HG02759 (cell line): ENCODE data around the gene TRPC1.
"Not testable (repeated sequence)": the region's sequence is repeated elsewhere in the genome, so short reads cannot be mapped to it uniquely, and the experiment has no call there.

ENCODE experiments used
- ATAC-seq: cut with Tn5 transposase; IDR thresholded peaks from one replicate; pipeline ENCODE4 v1.9.1; 2021; ENCODE audit warnings: mild to moderate bottlenecking, moderate library complexity; ENCODE audit not compliant: unreplicated experiment

Gene TRPC1

DNA sequence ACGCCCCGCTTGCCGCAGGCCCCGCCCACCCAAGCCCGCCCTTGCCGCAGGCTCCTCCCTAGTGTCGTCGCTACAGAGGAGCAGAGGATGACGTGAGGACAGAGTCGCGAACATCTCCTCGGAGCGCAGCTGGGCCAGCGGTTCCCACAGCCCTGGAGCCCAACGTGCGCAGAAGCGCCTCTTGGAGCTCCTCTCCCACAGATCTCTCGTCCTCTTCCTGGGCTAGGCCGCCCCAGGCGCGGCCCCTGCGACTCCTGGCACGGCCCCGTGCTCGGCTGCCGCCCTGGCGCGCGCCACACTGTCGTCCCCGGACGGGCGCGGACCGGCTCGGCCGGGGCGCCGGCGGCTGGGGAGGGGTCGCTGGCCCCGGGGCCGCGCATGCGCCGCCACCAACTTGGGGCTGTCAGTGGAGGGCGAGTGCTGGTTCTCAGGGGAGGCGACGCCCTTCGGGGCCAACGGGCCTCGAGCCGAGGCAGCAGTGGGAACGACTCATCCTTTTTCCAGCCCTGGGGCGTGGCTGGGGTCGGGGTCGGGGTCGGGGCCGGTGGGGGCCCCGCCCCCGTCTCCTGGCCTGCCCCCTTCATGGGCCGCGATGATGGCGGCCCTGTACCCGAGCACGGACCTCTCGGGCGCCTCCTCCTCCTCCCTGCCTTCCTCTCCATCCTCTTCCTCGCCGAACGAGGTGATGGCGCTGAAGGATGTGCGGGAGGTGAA is at the start of gene TRPC1:
Gene TRPC1 (plus strand): TSS at position 67 of the 714 bp plus-strand sequence. CDS start 526 bp downstream, at position 593.
- peak; percentile 91 for ATAC-seq

DNA sequence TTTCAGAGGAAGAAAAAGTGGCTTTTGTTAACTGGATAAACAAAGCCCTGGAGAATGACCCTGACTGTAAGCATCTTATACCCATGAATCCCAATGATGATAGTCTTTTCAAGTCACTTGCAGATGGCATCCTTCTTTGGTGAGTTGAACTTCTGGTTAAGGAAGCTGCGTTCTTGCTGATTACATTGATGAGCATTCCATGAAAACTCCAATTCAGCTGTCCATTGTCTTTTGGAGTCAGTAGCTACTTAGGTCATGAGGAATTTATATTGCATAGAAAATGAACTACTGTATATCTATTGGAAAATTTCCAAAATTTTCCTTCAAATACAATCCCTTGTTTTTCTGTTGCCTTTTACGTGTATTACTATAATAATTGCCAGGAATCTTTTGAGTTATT is 47.7 kb upstream of the TRPC1 start:
- ATAC-seq: no peak

DNA sequence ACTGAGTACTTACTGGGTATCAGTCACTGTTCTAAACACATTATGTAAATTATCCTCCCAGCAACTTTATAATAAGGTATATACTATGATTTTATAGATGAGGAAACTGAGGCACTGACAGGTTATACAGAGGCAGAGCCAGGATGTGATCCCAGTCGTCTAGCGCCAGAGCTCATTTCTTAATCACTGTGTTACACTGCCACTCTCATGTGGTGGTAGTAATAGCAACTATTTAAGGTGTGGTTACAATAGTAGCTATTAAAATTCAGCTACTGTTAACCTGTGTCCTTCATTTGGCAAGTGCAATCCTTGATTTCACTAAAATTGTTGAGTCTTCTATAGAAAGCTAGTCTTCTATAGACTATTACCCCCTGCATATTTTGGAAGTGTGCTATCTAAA is 43.1 kb upstream of the TRPC1 start:
- ATAC-seq: no peak

DNA sequence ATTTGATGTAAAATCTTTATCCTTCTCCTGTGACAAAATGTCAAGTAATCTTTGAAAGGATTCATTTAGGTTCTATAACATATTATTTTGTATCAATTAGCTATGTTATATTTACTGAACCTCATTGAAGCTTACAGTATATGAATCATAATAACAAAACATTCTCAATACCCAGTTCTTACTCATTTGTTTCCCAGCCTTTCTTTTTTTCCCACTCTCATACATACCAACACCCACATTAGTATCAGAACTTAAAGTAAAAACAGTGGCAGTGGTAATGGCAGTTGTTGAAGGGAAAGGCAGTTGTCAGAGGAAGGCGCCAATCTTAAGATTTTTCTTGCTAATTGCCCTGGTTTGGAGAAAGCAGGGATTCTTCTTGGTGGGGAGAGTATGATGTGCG is 33.2 kb upstream of the TRPC1 start:
- no peak for ATAC-seq

DNA sequence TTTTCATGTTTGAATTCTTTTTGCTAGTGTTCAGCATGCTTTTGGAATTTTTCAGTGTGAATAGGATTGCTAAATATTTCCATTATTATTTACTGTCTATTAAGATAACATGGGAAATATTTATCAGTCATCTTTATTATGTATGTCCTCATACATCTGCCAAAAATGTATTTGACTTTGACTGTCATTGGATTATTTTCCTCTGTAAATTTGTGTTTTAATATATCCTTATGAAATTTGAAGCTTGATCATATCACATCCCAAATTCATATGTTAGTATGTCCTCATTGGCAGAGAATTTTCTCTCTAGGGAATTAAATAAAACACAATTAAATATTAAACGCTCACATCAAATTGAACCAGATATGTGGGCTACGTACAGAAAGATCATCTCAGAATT is 32.3 kb upstream of the TRPC1 start:
- ATAC-seq: no peak

DNA sequence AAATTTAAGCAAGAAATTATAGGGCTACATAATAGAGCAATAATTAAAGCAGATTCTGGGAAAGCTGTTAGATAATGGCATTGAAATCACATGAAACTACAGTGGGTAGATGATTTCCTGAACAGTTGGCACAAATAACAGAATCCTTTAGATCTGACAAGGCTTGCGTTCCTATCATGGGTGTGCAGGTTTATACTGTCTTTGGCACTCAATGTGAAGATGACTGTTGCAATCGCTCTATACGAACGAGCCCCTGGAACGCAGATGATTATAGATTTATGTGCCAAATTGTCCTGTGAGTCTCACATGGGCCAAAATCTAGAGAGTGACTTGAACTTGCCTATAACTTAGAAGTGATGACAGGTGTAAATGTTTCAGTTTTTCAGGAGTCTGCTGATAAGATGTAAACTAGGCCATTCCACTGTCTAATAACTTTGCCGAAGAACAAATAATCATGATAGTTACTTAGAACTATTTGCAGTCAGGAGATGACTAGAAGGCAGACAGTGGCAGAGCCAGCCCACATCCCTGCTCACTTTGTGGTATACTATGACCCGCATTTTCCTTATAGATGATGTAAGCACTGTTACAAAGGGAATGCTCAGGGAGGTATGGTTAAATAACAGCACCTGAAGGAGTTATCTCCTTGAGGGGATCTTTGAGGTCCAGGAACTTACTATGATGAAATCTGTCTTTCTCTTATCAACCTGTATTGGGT is 30.5 kb upstream of the TRPC1 start:
- no peak for ATAC-seq

DNA sequence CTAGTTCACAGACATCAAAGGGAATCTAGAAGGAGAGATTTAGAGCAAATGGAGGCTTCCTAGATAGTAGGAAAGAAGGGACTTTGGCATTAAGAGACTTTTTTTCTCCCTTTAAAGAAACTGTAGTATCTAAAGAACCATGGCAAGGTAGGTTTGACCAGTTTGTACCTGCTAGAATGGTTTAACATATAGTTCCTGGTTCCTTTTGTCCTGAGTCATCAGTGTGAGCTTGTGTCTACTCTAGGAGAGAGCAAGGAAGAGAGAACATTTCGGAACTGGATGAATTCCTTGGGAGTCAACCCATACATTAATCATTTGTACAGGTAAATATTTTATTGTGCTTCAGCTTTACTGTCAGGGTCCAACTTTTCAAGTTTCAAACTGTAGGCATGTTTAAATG is 29.6 kb upstream of the TRPC1 start:
- ATAC-seq: no peak

DNA sequence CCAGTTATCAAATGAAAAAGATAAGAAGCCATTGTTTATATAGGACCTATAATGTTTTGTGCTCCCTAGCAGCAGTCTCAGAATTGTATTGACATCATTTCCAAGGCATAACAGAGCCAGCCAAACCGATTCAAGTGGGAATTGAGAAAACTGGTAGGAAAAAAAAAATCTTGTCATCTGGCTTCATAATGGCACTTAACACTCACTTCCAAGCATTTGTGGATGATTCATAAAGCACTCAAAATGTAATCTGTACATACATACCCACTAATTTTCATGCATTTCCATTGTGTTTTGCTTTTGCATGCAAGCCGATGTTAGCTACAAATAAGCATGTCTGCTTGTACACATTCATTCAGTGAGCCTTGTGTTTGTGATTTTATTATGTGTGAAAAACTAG is 18.6 kb upstream of the TRPC1 start:
- ATAC-seq: no peak

DNA sequence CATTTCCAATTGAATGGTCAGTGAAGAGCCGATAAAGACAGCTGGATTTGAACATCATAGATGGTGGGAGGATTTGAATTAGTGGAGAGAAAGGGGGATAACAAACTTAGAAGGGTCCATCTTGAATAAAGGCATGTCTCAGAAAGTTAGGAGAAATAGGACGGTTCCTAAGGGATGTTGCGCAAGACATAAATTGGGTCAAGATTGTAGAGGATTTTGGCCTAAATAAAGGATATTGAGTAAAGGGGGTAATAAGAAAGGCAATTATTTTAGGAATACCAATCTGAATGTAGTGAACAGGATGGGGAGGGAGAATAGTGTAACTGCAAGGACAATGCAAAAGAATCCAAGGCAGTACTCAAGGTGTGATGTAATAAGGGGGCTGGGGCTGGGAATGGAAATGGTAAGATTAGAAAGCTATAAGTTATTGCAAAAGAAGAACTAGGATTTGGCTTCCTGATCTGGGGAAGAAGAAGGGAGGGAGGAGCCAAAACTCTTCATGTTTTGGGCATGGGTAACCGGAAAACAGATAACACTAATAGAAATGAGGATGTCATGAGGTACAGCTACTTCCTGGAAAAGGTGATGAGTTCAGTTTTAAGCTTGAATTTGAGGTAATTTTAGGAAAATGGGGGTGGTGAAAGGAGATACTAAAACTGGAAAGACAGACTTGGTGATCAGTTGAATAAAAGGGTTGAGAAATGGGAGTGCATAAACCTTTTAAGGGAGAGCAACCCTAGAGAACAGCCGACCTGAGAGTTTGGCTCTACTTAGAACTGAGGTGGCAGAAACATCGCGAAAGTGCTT is 17.3 kb upstream of the TRPC1 start:
- no peak for ATAC-seq

DNA sequence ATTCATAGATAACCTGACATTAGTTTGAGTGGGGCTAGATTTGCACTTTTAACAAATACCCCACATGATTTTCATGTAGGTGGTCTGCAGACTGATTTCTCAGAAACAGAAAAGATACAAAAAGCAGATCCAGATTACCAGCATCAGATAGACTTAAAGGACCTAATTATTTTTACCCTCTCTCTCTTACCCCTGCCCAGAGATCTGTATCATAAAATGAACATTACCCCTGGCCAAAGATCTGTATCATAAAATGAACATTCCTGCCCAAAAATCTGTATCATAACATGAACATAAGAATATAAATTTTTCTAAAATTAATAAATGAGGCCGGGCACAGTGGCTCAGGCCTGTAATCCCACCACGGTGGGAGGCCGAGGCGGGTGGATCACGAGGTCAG is 14.6 kb upstream of the TRPC1 start:
- ATAC-seq: no peak

DNA sequence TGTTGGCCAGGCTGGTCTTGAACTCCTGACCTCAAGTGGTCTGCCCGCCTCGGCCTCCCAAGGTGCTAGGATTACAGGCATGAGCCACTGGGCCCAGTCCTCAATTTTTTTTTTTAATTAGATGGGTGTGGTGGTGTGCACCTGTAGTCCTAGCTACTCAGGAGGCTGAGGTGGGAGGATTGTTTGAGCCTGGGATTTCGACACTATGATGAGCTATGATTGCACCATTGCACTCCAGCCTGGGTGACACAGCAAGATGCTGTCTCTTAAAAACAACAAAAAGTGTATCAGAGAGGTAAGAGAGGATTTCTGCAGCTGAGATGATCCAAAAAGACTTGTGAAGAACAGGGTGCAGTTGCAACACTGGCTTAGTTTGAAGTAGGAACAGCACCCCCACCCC is 9.0 kb upstream of the TRPC1 start:
- not testable (repeated sequence) for ATAC-seq

DNA sequence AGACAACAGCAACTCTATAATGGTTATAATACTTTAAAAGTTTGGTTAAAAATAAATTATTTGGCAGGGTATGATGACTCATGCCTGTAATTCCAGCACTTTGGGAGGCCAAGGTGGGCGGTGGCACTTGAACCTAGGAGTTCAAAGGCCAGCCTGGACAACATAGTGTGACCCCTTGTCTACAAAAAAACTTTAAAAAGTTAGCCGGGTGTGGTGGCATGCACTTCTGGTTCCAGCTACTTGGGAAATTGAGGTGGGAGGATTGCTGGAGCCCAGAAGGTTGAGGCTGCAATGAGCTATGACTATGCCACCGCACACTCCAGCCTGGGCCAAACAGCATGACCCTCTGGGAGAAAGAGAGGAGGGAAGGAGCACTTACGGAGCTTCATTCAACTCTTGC is 7.7 kb upstream of the TRPC1 start:
- no peak for ATAC-seq

DNA sequence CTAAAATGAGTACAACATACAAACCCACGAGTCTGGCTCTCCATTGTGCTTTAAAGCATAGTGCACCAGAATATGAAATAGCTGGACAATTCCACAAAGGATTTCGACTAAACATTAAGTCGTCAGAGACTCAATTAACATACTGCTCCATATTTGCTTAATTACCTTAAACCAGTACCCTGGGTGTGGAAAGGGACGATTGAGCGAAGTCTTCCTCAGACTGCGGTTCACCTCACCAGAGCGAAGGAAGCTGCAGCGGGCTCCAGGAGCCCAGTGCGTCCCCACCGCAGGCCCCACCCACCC is 218 bp upstream of the TRPC1 start:
- peak; percentile 23 for ATAC-seq

DNA sequence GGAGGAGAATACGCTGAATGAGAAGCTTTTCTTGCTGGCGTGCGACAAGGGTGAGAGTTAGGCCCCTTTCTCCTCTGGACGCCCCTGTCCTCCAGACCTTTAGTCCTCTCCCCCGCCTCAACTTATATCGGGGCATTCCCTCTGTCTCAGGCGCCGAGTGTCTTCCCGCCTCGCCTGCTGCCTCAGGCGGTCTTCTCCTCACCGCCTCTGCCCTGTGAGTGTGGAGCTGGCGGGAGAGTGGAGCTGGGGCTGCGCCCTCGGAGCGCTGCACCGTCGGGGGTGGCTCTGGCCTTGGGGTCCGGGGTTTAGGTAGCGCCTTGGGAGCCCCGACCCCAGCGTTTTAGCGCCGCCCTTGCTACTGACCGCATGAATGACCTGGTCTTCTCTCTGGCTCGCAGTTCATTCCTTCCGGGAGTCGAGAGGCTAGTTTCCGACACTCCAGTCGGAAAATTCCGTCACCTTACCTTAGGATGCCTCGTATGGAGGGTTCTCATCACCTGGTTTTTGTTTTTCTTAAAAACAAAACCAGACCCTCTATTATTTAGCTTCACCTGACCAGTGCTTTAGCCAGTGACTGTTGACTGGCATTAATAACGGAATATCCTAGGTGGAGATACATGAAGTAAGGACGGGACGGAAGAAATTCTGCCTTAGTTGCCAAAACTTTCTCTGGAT is 985 bp downstream of the TRPC1 start:
- peak; percentile 28 for ATAC-seq

DNA sequence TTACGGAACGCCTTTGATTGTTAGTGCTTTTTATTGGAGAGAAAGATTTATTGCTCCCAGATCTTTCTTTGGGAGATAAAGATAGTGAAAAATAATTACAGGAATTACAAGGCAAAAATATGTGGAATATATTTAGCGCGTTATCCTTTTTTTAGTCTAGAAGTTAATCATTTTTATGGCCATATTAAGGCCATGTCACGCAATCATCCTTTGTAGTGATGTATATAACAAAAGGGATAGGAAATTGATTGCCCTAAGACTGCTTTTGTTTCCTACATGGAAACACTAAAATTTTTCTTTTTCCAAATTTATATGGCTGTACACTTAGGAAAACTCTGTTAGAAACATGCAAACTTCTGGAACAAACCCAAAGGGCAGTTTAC is 1.5 kb downstream of the TRPC1 start:
- ATAC-seq: no peak

DNA sequence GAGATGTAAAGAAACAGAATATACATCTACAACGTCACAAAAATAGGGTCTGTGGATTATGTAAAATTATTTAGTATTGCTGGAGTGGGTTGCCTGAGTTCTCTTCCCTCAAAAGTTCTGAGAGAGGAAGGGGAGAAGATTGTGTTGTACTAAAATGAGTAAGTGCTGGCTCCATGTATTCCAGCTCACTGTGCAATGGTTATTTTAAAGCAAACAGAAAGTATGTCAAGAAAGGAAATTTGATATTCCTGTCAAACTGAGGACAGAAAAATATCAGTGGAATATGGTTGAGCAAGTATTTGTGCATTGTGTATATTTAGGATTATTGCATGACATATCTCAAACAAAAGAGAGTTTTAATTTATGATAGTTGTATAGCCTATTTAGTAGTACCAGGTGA is 2.2 kb downstream of the TRPC1 start:
- ATAC-seq: no peak

DNA sequence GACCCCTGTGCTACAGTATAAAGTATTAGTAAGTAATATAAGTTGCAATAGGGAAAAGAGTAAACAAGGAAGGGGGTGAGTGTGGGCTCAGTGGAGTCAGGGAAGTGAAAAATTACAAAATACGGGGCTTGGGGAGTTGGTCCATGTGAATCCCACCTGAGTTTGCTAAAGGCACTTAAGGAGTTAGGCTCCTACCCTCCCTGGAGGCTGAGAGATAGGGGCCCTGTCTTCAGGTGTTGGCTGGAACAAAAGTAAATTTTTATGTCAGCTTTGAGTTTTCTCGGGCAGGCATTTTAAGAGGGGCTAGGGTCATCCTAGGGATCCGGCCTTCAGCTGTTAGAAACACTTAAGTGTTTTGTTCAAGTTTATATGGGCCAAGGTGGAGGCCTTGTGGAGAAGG is 8.2 kb downstream of the TRPC1 start:
- ATAC-seq: no peak

DNA sequence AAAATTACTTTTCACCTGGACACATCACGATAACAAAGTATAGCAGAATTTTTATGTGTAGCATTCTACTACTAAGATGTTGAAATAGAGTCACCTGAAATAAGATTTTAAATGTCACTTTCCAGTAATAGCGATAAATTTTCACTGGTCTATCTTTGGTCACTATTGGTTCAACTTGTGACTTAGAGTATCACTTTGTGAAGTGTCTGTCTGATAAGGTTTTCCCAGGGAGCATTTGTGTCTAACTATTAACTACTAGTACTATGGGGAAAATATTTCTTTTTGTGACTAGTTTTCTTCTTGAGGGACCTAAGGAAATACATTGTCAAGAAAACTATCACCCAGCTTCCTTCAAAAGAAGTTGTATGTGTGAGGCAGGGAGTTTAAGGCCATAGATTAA is 11.0 kb downstream of the TRPC1 start:
- no peak for ATAC-seq

DNA sequence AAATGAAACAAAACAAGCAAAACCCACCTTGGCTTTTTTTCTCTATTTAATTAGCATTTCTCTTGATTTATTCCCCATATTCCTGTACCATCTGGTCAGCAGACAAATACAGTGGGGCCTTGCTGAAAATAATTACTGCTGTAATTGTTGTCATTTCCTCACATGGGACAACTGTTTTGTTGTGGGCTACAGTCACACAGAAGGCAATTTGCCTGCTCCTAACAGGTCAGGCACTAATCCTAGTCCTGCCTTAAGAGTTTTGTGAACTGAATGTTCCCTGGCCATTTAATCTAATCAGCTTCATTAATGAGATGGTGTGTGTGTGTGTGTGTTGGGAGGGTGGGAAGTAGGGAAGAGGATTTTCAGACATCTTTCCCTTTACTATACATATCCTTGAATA is 11.6 kb downstream of the TRPC1 start:
- no peak for ATAC-seq

DNA sequence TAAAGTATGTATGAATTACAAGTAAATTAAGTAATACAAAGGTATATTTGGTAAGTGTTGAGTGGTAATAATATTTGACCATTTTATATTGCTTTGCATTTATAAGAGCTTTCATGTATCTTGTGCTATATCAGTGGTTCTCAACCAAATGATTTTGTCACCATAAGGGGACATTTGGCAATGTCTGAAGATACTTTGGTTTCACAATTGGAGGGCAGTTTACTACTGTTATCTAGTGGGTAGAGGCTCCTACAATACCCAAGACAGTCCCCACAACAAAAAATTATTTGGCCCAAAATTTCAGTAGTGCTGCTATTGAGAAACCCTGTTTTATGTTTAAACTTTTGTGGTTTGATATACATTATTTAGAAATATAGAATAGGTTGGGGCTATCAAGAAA is 14.6 kb downstream of the TRPC1 start:
- ATAC-seq: no peak

DNA sequence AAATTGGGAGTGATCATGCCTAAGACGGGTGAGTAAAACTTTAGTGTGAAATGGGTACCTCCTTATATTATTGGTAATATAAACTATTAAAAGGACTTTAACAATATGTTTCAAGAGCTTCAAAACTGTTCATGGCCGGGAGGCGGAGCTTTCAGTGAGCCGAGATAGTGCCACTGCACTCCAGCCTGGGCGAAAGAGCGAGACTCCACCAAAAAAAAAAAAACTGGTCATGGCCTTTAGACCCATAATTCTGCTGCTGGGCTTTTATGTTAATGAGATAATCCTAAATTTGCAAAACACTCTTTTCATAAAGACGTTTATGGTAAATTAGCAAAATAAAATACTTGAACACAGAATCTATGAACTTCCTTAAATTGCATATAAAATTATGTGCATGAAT is 22.8 kb downstream of the TRPC1 start:
- ATAC-seq: no peak

DNA sequence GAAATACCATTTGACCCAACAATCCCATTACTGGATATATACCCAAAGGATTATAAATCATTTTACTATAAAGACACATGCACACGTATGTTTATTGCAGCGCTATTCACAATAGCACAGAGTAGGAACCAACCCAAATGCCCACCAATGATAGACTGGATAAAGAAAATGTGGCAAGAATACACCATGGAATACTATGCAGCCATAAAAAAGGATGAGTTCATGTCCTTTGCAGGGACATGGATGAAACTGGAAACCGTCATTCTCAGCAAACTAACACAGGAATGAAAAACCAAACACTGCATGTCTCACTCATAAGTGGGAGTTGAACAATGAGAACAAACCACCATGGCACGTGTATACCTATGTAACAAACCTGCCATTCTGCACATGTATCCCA is 26.7 kb downstream of the TRPC1 start:
- not testable (repeated sequence) for ATAC-seq
